NCI-H526 treated with DMSO at 0.1 percent for 48 hours (cell line): ENCODE data around the gene EEF2K.
A peak's percentile ranks its signal among the peaks of the same experiment; 100 is the strongest.
"Not testable (repeated sequence)": the region's sequence is repeated elsewhere in the genome, so short reads cannot be mapped to it uniquely, and the experiment has no call there.

Experiments
- DNase-seq: peaks from one replicate; lab custom pipeline; 2025; lab: John Stamatoyannopoulos, UW

EEF2K gene

GRCh38 chr16:22206013-22206841 is at the start of gene EEF2K:
Gene EEF2K, plus strand, starts transcription at chr16:22206278. Its CDS starts 19,452 bp downstream, at chr16:22225730.
- DNase-seq, result peak; percentile 92

GRCh38 chr16:22161401-22161800 is 44.7 kb upstream of the EEF2K start:
- no peak for DNase-seq

GRCh38 chr16:22161999-22162655 is 44.0 kb upstream of the EEF2K start, which contains the start of gene SDR42E2:
Gene SDR42E2, plus strand, starts transcription at chr16:22162506. Its CDS starts 3,077 bp downstream, at chr16:22165583.
- peak; percentile 3 for DNase-seq

GRCh38 chr16:22162656-22163009 is 43.4 kb upstream of the EEF2K start:
- DNase-seq, result no peak

- DNase-seq, result no peak
These were observed 42.3 kb upstream of the EEF2K start for GRCh38 chr16:22163806-22164205.

- DNase-seq, result no peak
These were observed 41.6 kb upstream of the EEF2K start for GRCh38 chr16:22164482-22164881.

GRCh38 chr16:22165508-22166285 is 40.4 kb upstream of the EEF2K start:
- no peak for DNase-seq

GRCh38 chr16:22171953-22172352 is 34.1 kb upstream of the EEF2K start:
- no peak for DNase-seq

- not testable (repeated sequence) for DNase-seq
These were observed 33.4 kb upstream of the EEF2K start for GRCh38 chr16:22172642-22173041.

- DNase-seq, result no peak
These were observed 31.4 kb upstream of the EEF2K start for GRCh38 chr16:22174642-22175041.

- DNase-seq, result no peak
These were observed 27.8 kb upstream of the EEF2K start for GRCh38 chr16:22177968-22178930.

GRCh38 chr16:22181426-22181825 is 24.7 kb upstream of the EEF2K start:
- no peak for DNase-seq

GRCh38 chr16:22181843-22182242 is 24.2 kb upstream of the EEF2K start:
- DNase-seq, result no peak

GRCh38 chr16:22183335-22183734 is 22.7 kb upstream of the EEF2K start:
- DNase-seq, result no peak

GRCh38 chr16:22183901-22184614 is 22.0 kb upstream of the EEF2K start:
- DNase-seq, result no peak

- no peak for DNase-seq
These were observed 21.5 kb upstream of the EEF2K start for GRCh38 chr16:22184615-22184968.

- DNase-seq, result no peak
These were observed 19.6 kb upstream of the EEF2K start for GRCh38 chr16:22186517-22186916.

- no peak for DNase-seq
These were observed 17.8 kb upstream of the EEF2K start for GRCh38 chr16:22188267-22188594.

- DNase-seq, result peak; percentile 75
These were observed 17.3 kb upstream of the EEF2K start for GRCh38 chr16:22188595-22189442.

GRCh38 chr16:22189473-22190080 is 16.5 kb upstream of the EEF2K start:
- no peak for DNase-seq
